Vagina (tissue), 2 donors: ENCODE data around the gene GRP.

Source experiments
- CTCF ChIP-seq, 3 experiments: fragments of 450-650 bp in 2 of 3; fragments of 200-600 bp in 1 of 3; sonication (generic) in 1 of 3; IDR thresholded peaks; one replicate each; pipeline ENCODE4 v1.5.1; 2017 to 2019; ENCODE audit warnings: antibody characterized with exemption in 3 of 3, mild to moderate bottlenecking in 2 of 3, moderate library complexity in 2 of 3
- POLR2AphosphoS5 ChIP-seq, 2 donors: sonication (generic); formaldehyde crosslinking; IDR thresholded peaks; one replicate each; pipeline ENCODE4 v1.9.0; 2017; ENCODE audit warnings: antibody characterized with exemption in 2 of 2, mild to moderate bottlenecking in 2 of 2, low read depth in 1 of 2; ENCODE audit not compliant: insufficient read depth in 1 of 2

GRCh38 chr18:59231877-59232276 lies 11.9 kb downstream of the GRP start:
- TF ChIP-seq CTCF (IDR thresholded peaks at IDR 0.05) = no peak
- TF ChIP-seq POLR2AphosphoS5 (IDR thresholded peaks at IDR 0.05; ENCODE audit: insufficient read depth in 1 of 2, low read depth in 1 of 2) = no peak
